Left ventricle myocardium inferior (tissue), 1 donor: ENCODE measurements around the gene GNPAT. TPM values are rescaled to one million over a fixed set of nuclear protein-coding genes. Genes with fewer than 3 reads are reported as not detected.

ENCODE experiments used
- DNase-seq: peaks from one replicate; pipeline ENCODE4 v3.0.0-alpha.2; 2020
- H3K27ac ChIP-seq: fragments of 200-600 bp; replicated peaks from 2 replicates; pipeline ENCODE4 v1.8.0; 2021
- H3K27me3 ChIP-seq: fragments of 200-600 bp; 2 replicates; pipeline ENCODE4 v1.8.0; 2021; ENCODE audit warnings: low read depth
- H3K36me3 ChIP-seq: fragments of 200-600 bp; 2 replicates; pipeline ENCODE4 v1.8.0; 2021
- H3K4me1 ChIP-seq: fragments of 200-600 bp; 2 replicates; pipeline ENCODE4 v1.8.0; 2021
- H3K4me3 ChIP-seq: fragments of 200-600 bp; 2 replicates; pipeline ENCODE4 v1.8.0; 2021; ENCODE audit warnings: mild to moderate bottlenecking, moderate library complexity
- H3K9me3 ChIP-seq: fragments of 200-600 bp; replicated peaks from 2 replicates; pipeline ENCODE4 v1.8.0; 2021
- CTCF ChIP-seq: fragments of 200-600 bp; IDR thresholded peaks from 2 replicates; pipeline ENCODE4 v1.8.0; 2021; ENCODE audit warnings: antibody characterized with exemption, mild to moderate bottlenecking, borderline replicate concordance
- intact Hi-C: fragments of 100-400 bp; cut with micrococcal nuclease; formaldehyde crosslinking; loops from one replicate; pipeline ENCODE4 v1.11.0; 2022
- total RNA-seq: library from RNA; stranded (reverse); fragmentation: NEBNext Ultra II Directional; extraction: Animal tissue kit (Norgen Biotek cat#: 25700); gene quantifications from one replicate; pipeline ENCODE4 v1.2.1, GENCODE V29; 2021
- donor health status: DM: no; HTN: yes; CAD: no; lungs with severe emphysema.

Gene GNPAT
- total RNA-seq, 1 donor from 2014 or later = 56.7 TPM

GRCh38 chr1:231196307-231196706 is 44.7 kb upstream of the GNPAT start:
- Histone ChIP-seq H3K27ac (no peak overlapping the region), H3K4me1 (peaks cover 19% of the 10 kb centered on the region), H3K36me3 (no peaks in the 10 kb centered on the region), H3K4me3 (no peak overlapping the region), H3K27me3 (peaks cover 12% of the 10 kb centered on the region), H3K9me3 (no peaks in the 10 kb centered on the region)
- no peak for DNase-seq
- intact Hi-C loops = no loop called here
- no peak for TF ChIP-seq CTCF

DNA sequence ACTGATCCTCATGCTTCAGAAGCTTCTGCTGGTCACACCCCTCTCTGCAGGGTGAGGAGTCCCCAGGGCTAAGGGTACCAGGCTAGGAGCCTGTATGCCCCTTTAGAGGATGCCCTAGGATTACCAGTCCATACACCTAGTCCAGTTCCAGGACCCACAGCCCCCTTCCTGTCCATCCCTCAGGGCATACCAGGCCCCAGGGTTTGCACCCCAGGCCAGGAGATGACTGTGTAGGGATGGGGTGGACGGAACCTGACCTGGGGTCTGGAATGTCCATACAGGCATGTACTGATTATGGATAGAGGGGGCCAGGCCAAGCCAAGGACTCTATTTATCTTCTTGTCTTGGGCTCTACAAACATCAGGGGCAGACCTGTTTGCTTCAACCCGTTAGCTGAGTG is 44.3 kb upstream of the GNPAT start:
- Histone ChIP-seq H3K27ac (no peak overlapping the region), H3K27me3 (peaks cover 12% of the 10 kb centered on the region), H3K36me3 (no peaks in the 10 kb centered on the region), H3K4me3 (no peak overlapping the region), H3K9me3 (no peaks in the 10 kb centered on the region), H3K4me1 (peaks cover 19% of the 10 kb centered on the region)
- no peak for DNase-seq
- intact Hi-C loops = no loop called here
- TF ChIP-seq CTCF = no peak

DNA sequence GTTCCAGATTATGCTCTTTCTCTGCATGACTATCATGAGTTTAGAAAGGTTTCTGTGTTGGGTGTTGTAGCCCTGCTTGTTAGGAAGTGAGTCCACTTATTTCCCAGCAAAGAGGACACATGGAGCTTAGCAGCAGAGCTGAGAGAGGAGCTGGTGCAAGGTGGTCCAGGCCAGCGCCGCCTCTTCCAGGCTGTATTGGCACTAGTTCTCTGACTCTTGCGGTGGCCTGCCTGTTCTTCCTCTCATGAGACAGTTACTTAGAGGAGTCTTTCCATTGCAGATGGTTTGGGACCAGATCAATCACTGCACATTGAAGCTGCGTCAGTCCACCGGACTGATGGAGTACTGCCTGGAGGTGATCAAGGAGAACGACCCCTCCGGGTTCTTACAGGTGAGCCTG is 41.1 kb upstream of the GNPAT start:
- Histone ChIP-seq H3K27me3 (peaks cover 30% of the 10 kb centered on the region), H3K9me3 (no peaks in the 10 kb centered on the region), H3K36me3 (no peaks in the 10 kb centered on the region), H3K4me3 (no peak overlapping the region), H3K4me1 (no peaks in the 10 kb centered on the region), H3K27ac (no peak overlapping the region)
- DNase-seq = no peak
- intact Hi-C loops = no loop called here
- no peak for TF ChIP-seq CTCF

GRCh38 chr1:231200388-231201031 is 40.5 kb upstream of the GNPAT start:
- no peak for DNase-seq
- peaks cover 30% of the 10 kb centered on the region for H3K27me3 ChIP-seq
- H3K4me1 ChIP-seq = no peaks in the 10 kb centered on the region
- H3K36me3 ChIP-seq = no peaks in the 10 kb centered on the region
- no peak overlapping the region for H3K4me3 ChIP-seq
- intact Hi-C loops = no loop called here
- no peak overlapping the region for H3K27ac ChIP-seq
- no peaks in the 10 kb centered on the region for H3K9me3 ChIP-seq
- TF ChIP-seq CTCF = no peak

DNA sequence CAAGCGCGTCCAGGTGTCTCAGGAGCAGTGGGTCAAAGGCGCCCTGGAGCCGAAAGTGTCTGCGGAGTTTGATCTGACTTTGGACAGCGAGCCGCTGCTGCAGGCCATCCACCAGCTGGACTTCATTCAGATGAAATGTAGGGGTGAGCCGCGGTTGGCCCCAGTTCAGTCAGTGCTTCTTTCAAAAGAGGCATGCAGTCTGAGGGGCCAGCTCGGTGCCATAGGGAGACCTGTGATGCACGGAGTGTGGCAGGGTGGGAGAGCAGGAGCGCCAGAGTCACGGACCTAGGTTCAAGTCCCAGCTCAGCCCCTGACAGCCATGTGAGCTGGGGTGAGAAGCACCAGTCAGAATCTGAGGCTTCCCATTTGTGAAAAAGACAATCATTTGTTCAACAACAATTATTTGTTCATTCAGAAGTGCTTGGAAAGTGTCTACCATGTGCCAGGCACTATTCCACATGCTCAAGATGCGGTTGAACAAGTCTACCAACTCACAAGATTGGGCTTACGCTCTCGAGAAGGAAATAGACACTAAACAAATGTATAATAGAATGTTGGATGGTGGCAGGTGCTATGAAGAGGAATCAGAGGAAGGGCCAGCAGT is 39.5 kb upstream of the GNPAT start:
- no peak overlapping the region for H3K4me3 ChIP-seq
- no peaks in the 10 kb centered on the region for H3K9me3 ChIP-seq
- no peak for DNase-seq
- intact Hi-C loops = no loop called here
- no peak for TF ChIP-seq CTCF
- H3K27ac ChIP-seq = no peak overlapping the region
- peaks cover 30% of the 10 kb centered on the region for H3K27me3 ChIP-seq
- H3K4me1 ChIP-seq = no peaks in the 10 kb centered on the region
- H3K36me3 ChIP-seq = no peaks in the 10 kb centered on the region
